Endothelial cell (in vitro differentiated cells): ENCODE measurements around the gene MATN4. TPM values are rescaled to one million over a fixed set of nuclear protein-coding genes. Genes with fewer than 3 reads are reported as not detected.

Source experiments
- DNase-seq: peaks from one replicate; pipeline ENCODE4 v3.0.0; 2021; ENCODE audit warnings: low spot score
- H3K27ac Mint-ChIP-seq: one replicate; pipeline ENCODE4 v1.8.0; 2021; ENCODE audit warnings: mixed read lengths, inconsistent platforms; ENCODE audit not compliant: unreplicated experiment
- H3K27me3 Mint-ChIP-seq: one replicate; pipeline ENCODE4 v1.8.0; 2021; ENCODE audit warnings: mild to moderate bottlenecking, moderate library complexity, mixed read lengths, inconsistent platforms; ENCODE audit not compliant: unreplicated experiment
- H3K36me3 Mint-ChIP-seq: one replicate; pipeline ENCODE4 v1.8.0; 2021; ENCODE audit warnings: mild to moderate bottlenecking, low read depth, mixed read lengths, inconsistent platforms; ENCODE audit not compliant: unreplicated experiment
- H3K4me1 Mint-ChIP-seq: one replicate; pipeline ENCODE4 v1.8.0; 2021; ENCODE audit warnings: mild to moderate bottlenecking, mixed read lengths, inconsistent platforms; ENCODE audit not compliant: unreplicated experiment
- H3K4me3 Mint-ChIP-seq: one replicate; pipeline ENCODE4 v1.8.0; 2021; ENCODE audit warnings: mild to moderate bottlenecking, mixed read lengths, inconsistent platforms; ENCODE audit not compliant: unreplicated experiment
- H3K9me3 Mint-ChIP-seq: one replicate; pipeline ENCODE4 v1.8.0; 2021; ENCODE audit warnings: mixed read lengths, inconsistent platforms; ENCODE audit not compliant: unreplicated experiment
- CTCF ChIP-seq: fragments of 200-600 bp; sonication (generic); IDR thresholded peaks from one replicate; pipeline ENCODE4 v1.5.0; 2021; ENCODE audit warnings: antibody characterized with exemption; ENCODE audit not compliant: unreplicated experiment
- total RNA-seq: library from RNA; stranded (reverse); fragmentation: NEBNext Ultra II Directional; extraction: Animal tissue kit (Norgen Biotek cat#: 25700); gene quantifications from one replicate; pipeline ENCODE4 v1.2.1, GENCODE V29; 2021; ENCODE audit not compliant: unreplicated experiment

MATN4 gene
- total RNA-seq, 1 donor from 2014 or later, result not detected

- no peak for DNase-seq
- Mint-ChIP-seq H3K4me1 (peaks cover 6% of the 10 kb centered on the region), H3K9me3 (no peaks in the 10 kb centered on the region), H3K4me3 (no peak overlapping the region), H3K27ac (no peak overlapping the region), H3K27me3 (peaks cover 4% of the 10 kb centered on the region), H3K36me3 (no peaks in the 10 kb centered on the region)
- no peak for TF ChIP-seq CTCF
Measured at GRCh38 chr20:45288376-45288775, 19.7 kb downstream of the MATN4 start.

- no peak for TF ChIP-seq CTCF
- H3K4me1 Mint-ChIP-seq, result no peaks in the 10 kb centered on the region
- no peak for DNase-seq
- H3K27ac Mint-ChIP-seq, result no peak overlapping the region
- peaks cover 5% of the 10 kb centered on the region for H3K9me3 Mint-ChIP-seq
- peaks cover 4% of the 10 kb centered on the region for H3K27me3 Mint-ChIP-seq
- H3K36me3 Mint-ChIP-seq, result no peaks in the 10 kb centered on the region
- H3K4me3 Mint-ChIP-seq, result no peak overlapping the region
Measured at GRCh38 chr20:45283551-45284057, 24.5 kb downstream of the MATN4 start.

GRCh38 chr20:45282700-45283550 lies 25.2 kb downstream of the MATN4 start:
- TF ChIP-seq CTCF, result no peak
- Mint-ChIP-seq H3K4me3 (no peak overlapping the region), H3K4me1 (no peaks in the 10 kb centered on the region), H3K36me3 (no peaks in the 10 kb centered on the region), H3K27ac (no peak overlapping the region), H3K9me3 (peaks cover 5% of the 10 kb centered on the region), H3K27me3 (peaks cover 4% of the 10 kb centered on the region)
- no peak for DNase-seq

- Mint-ChIP-seq H3K27me3 (no peaks in the 10 kb centered on the region), H3K27ac (no peak overlapping the region), H3K36me3 (no peaks in the 10 kb centered on the region), H3K4me3 (no peak overlapping the region), H3K9me3 (peaks cover 5% of the 10 kb centered on the region), H3K4me1 (no peaks in the 10 kb centered on the region)
- DNase-seq, result no peak
- TF ChIP-seq CTCF, result no peak
Measured at GRCh38 chr20:45279992-45280391, 28.1 kb downstream of the MATN4 start.

- no peak for DNase-seq
- Mint-ChIP-seq H3K9me3 (no peaks in the 10 kb centered on the region), H3K36me3 (no peaks in the 10 kb centered on the region), H3K27ac (no peak overlapping the region), H3K4me3 (no peak overlapping the region), H3K27me3 (peaks cover 1% of the 10 kb centered on the region), H3K4me1 (no peaks in the 10 kb centered on the region)
- no peak for TF ChIP-seq CTCF
Measured at GRCh38 chr20:45275338-45275737, 32.8 kb downstream of the MATN4 start.
